ENCODE data around the gene EEPD1.

The EEPD1 gene

DNA sequence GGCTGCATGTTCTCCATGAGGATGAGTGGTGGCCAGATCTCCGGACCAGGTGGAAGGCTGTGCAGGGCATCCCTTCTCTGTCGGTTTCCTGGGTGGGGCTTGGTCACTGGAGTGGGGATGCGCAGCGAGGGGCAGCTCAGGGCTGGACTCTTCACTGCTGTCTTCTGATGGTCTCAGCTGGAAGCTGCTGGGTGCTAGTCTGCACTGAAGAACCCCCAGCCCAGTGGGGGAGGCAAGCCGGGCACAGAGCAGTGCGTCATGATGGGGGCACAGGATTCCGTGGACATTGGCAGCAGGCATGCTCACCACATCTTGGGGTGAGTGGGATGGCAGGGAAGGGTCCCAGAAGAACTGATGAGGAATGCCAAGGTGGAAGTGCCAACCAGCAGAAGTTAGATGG is 39.8 kb downstream of the EEPD1 start:
- H3K27me3 ChIP-seq (ENCODE audit: insufficient read depth, low read length): no peaks in the 10 kb centered on the region
- no peaks in the 10 kb centered on the region for H3K9me3 ChIP-seq (ENCODE audit: low read length)
- H3K4me3 ChIP-seq (ENCODE audit: low read length): no peak overlapping the region
- H3K4me1 ChIP-seq (ENCODE audit: insufficient read depth, low read length): peaks cover 25% of the 10 kb centered on the region
- H2AFZ ChIP-seq (ENCODE audit: low read depth, low read length): no peak overlapping the region
- H3K36me3 ChIP-seq (ENCODE audit: insufficient read depth, low read length): no peaks in the 10 kb centered on the region

DNA sequence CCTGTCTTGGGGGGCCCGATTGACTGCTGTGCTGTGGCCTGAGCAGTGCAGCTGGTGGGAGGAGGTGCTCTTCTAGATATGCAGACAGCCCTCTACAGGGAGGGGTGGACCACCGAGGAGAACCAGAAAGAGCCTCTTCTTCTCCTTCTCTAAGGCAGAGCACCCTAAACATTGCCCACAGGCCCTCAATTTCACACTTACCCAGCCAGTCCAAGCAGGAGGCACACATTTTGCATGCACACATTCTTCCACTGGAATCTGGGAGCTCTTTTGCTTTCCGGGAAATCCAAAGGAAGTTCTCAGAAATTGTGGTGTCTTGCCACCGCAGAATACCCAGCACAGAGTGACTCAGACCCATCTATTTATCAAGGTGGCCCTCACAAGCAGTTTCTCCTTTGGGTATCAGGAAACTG is 45.8 kb downstream of the EEPD1 start:
- Histone ChIP-seq H2AFZ (ENCODE audit: low read depth, low read length) (no peak overlapping the region), H3K4me1 (ENCODE audit: insufficient read depth, low read length) (no peaks in the 10 kb centered on the region), H3K4me3 (ENCODE audit: low read length) (no peak overlapping the region), H3K27me3 (ENCODE audit: insufficient read depth, low read length) (no peaks in the 10 kb centered on the region), H3K9me3 (ENCODE audit: low read length) (no peaks in the 10 kb centered on the region), H3K36me3 (ENCODE audit: insufficient read depth, low read length) (no peaks in the 10 kb centered on the region)

DNA sequence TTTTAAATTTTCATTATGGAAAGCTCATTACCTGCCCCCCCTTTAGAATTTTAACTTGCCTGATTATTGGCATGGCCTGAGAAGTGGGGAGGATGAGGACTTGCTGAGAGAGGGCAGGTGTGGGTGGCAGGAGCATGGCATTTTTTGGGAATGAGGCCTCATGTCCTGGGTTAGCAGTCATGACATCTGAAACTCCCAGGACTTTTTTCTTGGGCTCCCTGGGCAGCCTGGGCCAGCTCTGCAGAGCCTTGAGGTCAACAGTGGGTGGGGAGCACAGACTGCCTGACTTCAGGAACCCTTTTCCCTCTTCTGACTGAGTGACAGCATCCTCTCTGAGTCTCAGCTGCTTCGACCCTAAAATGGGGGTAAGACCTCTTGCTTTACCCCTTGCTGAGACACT is 46.3 kb downstream of the EEPD1 start:
- Histone ChIP-seq H3K27me3 (ENCODE audit: insufficient read depth, low read length) (no peaks in the 10 kb centered on the region), H3K9me3 (ENCODE audit: low read length) (no peaks in the 10 kb centered on the region), H3K4me1 (ENCODE audit: insufficient read depth, low read length) (no peaks in the 10 kb centered on the region), H2AFZ (ENCODE audit: low read depth, low read length) (no peak overlapping the region), H3K36me3 (ENCODE audit: insufficient read depth, low read length) (no peaks in the 10 kb centered on the region), H3K4me3 (ENCODE audit: low read length) (no peak overlapping the region)

DNA sequence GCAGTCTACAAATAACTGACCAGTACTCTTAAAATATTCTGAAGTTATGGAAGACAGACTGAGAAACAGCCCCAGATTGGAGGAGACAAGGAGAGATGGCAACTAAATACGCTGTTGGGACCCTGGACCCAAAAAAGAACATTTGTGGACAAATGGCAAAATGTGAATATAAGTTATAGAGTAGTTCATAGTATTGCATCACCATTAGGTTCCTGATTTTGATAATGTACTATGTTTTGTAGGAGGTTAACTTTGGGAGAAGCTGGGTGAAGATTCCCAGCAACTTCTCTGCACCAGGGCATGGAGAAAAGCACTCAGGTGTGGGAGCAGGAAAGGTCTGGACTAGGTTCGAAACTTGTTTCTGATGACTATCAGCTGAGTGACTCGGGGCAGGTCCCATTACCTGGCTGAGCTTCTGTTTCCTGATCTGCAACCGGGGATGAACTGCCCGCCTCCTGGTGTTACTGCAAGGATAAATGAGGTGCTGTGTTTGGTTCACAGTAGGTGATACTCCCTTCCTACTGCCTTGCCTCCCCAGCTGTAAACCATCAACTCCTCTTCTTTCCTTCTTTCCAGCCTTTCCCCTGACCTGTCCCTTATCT is 48.2 kb downstream of the EEPD1 start:
- H3K36me3 ChIP-seq (ENCODE audit: insufficient read depth, low read length): no peaks in the 10 kb centered on the region
- peaks cover 13% of the 10 kb centered on the region for H3K4me1 ChIP-seq (ENCODE audit: insufficient read depth, low read length)
- no peak overlapping the region for H2AFZ ChIP-seq (ENCODE audit: low read depth, low read length)
- H3K4me3 ChIP-seq (ENCODE audit: low read length): no peak overlapping the region
- H3K9me3 ChIP-seq (ENCODE audit: low read length): no peaks in the 10 kb centered on the region
- no peaks in the 10 kb centered on the region for H3K27me3 ChIP-seq (ENCODE audit: insufficient read depth, low read length)

DNA sequence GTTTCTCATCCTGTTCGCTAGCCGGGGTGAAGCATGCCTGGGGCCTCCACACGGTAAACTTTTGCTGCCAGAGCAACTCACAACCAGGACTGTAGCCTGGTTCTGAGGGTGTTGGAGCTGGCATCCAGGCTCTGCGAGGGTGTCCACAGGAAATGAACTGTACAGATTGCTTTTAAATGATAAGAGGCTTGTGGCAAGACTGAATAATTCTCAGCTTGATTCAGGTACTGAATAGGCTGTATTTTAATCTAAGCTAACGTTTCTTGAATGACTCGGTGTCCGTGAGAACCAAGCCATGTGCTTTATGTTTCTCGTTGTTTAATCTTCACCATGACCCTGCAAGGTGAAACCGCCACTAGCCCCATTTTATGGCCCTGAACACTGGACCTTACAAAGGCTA is 49.3 kb downstream of the EEPD1 start:
- no peaks in the 10 kb centered on the region for H3K9me3 ChIP-seq (ENCODE audit: low read length)
- H2AFZ ChIP-seq (ENCODE audit: low read depth, low read length): no peak overlapping the region

DNA sequence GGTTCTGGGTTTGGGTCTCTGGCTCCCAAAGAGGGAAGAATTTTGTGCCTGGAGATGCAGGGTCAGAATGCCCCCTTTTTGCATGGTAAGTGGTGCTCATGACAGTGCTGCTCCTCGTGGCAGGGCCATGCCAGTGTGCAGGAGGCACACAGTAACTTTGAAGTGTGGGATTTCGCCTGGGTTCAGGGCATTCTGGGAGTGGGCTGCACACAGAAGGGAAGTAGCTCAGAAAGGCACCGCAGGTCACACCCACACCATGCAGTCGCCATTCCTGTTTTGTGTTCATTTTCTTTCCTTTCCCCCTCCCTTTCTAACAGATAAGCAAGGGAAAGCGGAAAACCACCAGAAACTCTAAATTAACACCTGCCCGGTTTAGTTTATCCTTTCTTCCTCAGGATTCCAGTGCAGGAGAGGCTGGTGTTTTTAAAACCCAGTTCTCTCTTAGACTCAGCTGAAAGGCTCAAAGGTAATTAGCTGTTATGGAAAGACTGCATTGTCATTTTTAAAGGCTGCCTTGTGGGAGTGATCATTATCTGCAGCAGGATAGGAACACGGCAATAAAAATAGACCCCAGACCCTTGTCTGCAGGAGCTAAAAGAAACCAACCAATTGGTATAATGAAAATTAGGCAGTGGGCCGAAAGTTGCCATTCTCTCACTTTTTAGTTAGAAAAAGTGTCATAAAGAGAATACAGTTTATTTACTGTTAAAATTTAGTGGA is 50.2 kb downstream of the EEPD1 start:
- Histone ChIP-seq H3K36me3 (ENCODE audit: insufficient read depth, low read length) (no peaks in the 10 kb centered on the region), H2AFZ (ENCODE audit: low read depth, low read length) (no peak overlapping the region), H3K27me3 (ENCODE audit: insufficient read depth, low read length) (no peaks in the 10 kb centered on the region), H3K4me3 (ENCODE audit: low read length) (no peak overlapping the region), H3K4me1 (ENCODE audit: insufficient read depth, low read length) (peaks cover 13% of the 10 kb centered on the region), H3K9me3 (ENCODE audit: low read length) (no peaks in the 10 kb centered on the region)

More for the DNA sequence above, 49.3 kb downstream of the EEPD1 start:
- no peaks in the 10 kb centered on the region for H3K36me3 ChIP-seq (ENCODE audit: insufficient read depth, low read length)
- H3K4me3 ChIP-seq (ENCODE audit: low read length): no peak overlapping the region
- H3K4me1 ChIP-seq (ENCODE audit: insufficient read depth, low read length): peaks cover 13% of the 10 kb centered on the region
- H3K27me3 ChIP-seq (ENCODE audit: insufficient read depth, low read length): no peaks in the 10 kb centered on the region

DNA sequence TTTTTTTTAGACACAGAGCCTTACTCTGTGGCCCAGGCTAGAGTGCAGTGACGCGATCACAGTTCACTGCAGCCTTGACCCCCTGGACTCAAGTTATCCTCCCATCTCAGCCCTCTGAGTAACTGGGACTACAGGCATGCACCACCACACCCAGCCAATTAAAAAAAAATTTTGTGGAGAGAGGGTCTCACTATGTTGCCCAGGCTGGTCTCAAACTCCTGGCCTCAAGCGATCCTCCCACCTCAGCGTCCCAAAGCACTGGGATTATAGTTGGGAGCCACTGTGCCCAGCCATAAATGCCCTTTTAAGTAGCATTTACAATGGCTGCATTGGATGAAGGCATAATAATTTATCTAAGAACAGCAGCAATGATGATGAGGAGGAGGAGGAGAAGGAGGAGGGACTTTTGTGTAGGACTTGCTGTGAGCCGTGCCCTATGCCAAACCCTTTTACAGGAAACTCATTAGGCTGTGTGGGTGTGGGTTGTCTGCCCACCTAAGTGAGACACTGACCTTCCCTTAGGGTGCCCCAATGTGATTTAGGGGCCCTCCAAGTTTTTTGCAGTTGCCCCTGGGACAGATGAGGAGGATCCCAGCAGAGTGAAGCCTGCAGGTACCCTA is 51.1 kb downstream of the EEPD1 start:
- H3K4me1 ChIP-seq (ENCODE audit: insufficient read depth, low read length): peaks cover 13% of the 10 kb centered on the region
- H3K4me3 ChIP-seq (ENCODE audit: low read length): no peak overlapping the region
- H3K36me3 ChIP-seq (ENCODE audit: insufficient read depth, low read length): no peaks in the 10 kb centered on the region
- H3K27me3 ChIP-seq (ENCODE audit: insufficient read depth, low read length): no peaks in the 10 kb centered on the region
- H3K9me3 ChIP-seq (ENCODE audit: low read length): no peaks in the 10 kb centered on the region
- no peak overlapping the region for H2AFZ ChIP-seq (ENCODE audit: low read depth, low read length)

DNA sequence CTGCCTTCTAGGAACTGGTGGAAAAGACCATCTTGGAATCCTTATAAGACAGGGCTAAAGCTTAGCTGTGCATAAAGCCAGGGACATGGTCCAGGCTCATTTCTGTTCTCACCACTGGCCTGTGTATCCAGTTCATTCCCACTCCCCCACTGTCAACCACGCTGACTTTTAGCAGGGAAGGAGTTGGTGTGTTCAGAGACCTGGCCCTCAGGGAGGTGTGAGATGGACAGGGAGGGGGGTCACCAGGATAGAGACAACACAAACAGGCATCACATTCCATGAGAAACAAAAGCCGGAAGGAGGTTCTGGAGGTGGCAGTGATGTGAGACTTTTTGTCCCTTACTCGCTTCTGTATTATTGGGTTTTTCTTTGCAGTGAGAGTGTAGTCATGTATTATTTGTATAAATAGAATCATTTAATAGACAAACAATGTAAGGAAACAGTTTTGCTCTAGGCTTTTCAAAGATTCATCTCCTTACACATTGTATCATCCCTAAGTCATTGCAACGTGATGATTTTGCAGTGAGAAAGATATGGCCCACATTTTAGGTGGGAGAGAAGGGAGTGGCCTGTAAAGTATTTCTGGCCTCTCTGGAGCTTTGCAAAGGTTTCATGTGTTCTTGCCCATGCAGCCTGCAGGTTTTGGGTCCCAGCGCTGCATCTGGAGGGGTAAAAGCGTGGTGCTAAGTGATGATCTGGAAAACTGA is 52.0 kb downstream of the EEPD1 start:
- Histone ChIP-seq H3K4me1 (ENCODE audit: insufficient read depth, low read length) (peaks cover 13% of the 10 kb centered on the region), H3K27me3 (ENCODE audit: insufficient read depth, low read length) (no peaks in the 10 kb centered on the region), H3K36me3 (ENCODE audit: insufficient read depth, low read length) (no peaks in the 10 kb centered on the region), H3K4me3 (ENCODE audit: low read length) (no peak overlapping the region), H3K9me3 (ENCODE audit: low read length) (no peaks in the 10 kb centered on the region), H2AFZ (ENCODE audit: low read depth, low read length) (no peak overlapping the region)

DNA sequence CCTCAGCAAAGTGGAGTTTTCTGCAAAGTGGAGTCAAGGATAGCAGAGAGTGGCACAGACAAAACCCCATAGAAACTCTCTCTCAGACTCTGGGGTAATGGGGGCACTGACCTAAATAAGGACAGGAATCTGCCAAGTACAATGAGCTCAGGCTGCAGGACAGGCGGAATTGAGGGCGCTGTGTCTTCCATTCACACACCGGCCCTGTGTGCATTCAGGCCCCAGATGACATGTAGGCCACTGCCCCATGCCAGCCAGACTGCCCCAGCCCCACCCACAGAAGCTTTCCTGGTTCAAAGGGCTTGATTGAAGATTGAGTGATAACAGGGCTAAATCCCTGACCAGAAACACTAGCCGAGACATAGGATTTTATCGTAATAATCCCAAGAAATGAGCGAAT is 52.7 kb downstream of the EEPD1 start:
- Histone ChIP-seq H3K27me3 (ENCODE audit: insufficient read depth, low read length) (no peaks in the 10 kb centered on the region), H3K4me1 (ENCODE audit: insufficient read depth, low read length) (peaks cover 17% of the 10 kb centered on the region), H3K4me3 (ENCODE audit: low read length) (no peak overlapping the region), H3K9me3 (ENCODE audit: low read length) (no peaks in the 10 kb centered on the region), H2AFZ (ENCODE audit: low read depth, low read length) (no peak overlapping the region), H3K36me3 (ENCODE audit: insufficient read depth, low read length) (no peaks in the 10 kb centered on the region)

DNA sequence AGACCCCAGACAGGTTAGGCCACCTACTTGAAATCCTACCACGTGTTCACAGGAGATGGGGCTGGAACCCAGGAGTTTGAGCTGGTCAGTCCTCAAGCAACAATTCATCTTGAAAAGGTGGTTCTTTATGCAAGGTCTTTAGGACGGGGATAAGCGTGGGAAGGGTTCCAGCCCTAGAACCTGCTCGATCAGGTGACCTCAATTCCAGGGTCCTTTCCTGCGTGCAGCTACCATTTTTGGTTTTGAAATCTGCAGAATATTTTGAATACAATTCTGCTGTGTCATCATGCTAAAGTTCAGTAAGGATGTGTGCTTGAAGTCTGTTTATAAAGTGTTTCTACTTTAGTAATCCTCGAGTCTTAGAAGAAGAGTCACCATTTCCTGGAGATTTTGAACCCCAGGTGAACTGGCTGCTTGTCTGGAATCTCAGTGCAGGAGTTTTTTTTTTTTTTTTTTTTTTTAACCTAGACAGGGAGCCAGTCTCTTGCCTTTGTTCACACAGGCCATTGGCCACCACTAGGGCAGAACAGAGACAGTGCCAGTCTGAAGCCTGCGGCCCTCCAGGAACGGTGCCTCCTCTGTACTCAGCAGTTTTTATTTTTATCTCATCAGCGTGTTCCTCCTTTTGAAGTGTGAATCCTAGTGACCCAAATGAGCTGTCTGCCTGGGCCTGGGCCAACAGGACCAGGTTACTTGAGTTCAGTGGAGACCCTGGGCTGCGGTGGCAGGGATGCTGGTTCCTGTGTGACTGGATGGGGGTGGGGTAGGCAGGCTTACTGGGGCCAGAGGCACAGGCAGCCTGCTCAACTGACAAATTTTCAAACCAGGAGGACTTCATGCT is 54.6 kb downstream of the EEPD1 start:
- Histone ChIP-seq H3K4me3 (ENCODE audit: low read length) (no peak overlapping the region), H2AFZ (ENCODE audit: low read depth, low read length) (no peak overlapping the region), H3K4me1 (ENCODE audit: insufficient read depth, low read length) (peaks cover 17% of the 10 kb centered on the region), H3K27me3 (ENCODE audit: insufficient read depth, low read length) (no peaks in the 10 kb centered on the region), H3K36me3 (ENCODE audit: insufficient read depth, low read length) (no peaks in the 10 kb centered on the region), H3K9me3 (ENCODE audit: low read length) (no peaks in the 10 kb centered on the region)

DNA sequence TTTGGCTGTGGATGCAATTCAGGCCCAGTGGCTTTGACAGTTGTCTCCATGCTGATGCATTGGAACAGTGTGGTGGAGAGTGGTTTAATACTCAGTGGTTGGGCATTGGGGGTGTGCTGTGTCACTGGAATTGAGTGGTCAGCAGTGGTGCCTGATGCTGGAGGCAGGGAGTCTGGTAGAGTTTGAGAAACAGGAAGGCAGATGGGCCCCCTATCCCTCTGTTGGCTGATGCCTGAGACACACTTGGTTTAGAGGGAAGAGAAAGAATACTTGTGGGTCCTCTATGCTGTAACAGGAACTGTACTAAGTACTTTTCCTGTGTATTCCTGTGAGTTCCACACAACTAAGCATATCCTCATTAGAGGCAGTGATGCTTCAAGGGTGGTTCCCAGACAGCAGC is 55.4 kb downstream of the EEPD1 start:
- no peaks in the 10 kb centered on the region for H3K36me3 ChIP-seq (ENCODE audit: insufficient read depth, low read length)
- no peak overlapping the region for H3K4me3 ChIP-seq (ENCODE audit: low read length)
- H3K4me1 ChIP-seq (ENCODE audit: insufficient read depth, low read length): peaks cover 17% of the 10 kb centered on the region
- no peak overlapping the region for H2AFZ ChIP-seq (ENCODE audit: low read depth, low read length)
- H3K27me3 ChIP-seq (ENCODE audit: insufficient read depth, low read length): no peaks in the 10 kb centered on the region
- H3K9me3 ChIP-seq (ENCODE audit: low read length): no peaks in the 10 kb centered on the region

DNA sequence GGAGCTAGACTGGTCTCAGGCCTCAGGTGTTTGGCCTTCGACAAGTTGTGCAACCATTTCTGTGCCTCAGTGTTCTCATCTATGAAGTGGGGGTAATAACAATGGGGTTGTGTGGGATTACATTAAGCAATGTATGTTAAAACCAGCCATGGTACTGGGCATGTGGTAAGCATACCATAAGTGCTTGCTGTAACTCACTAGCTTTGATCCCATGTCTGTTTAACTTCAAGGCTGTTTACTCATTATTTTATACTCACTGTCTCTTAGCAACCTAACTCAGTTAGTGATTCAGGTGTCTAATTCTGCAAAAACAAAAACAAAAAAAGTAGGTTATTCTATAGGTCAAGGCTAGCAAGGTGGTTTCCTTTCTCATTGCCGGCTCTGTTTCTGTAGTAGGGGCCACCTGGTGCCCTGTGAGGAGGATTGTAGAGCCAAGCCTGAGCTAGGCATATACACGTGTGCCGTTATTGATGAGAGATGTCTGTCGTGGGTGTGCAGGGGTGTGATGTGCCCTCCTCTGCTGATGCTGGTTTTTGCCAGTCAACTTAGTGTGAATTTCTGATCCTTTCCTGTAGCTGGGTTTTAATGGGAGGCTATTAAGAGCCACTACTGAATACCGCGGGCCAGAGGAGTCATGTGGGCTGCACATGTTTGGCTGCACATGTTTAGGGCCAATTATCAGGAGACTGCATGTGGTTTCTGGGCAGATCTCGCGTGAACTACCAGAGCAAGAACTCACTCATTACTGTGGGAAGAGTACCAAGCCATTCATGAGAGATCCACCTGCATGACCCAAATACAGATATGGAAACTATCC is 56.2 kb downstream of the EEPD1 start:
- H3K4me3 ChIP-seq (ENCODE audit: low read length): no peak overlapping the region
- no peaks in the 10 kb centered on the region for H3K27me3 ChIP-seq (ENCODE audit: insufficient read depth, low read length)
- peaks cover 17% of the 10 kb centered on the region for H3K4me1 ChIP-seq (ENCODE audit: insufficient read depth, low read length)
- H2AFZ ChIP-seq (ENCODE audit: low read depth, low read length): no peak overlapping the region
- H3K36me3 ChIP-seq (ENCODE audit: insufficient read depth, low read length): no peaks in the 10 kb centered on the region
- no peaks in the 10 kb centered on the region for H3K9me3 ChIP-seq (ENCODE audit: low read length)

Data from neuron (in vitro differentiated cells).